ENCODE results near the gene TPRA1.

TPRA1 gene

DNA sequence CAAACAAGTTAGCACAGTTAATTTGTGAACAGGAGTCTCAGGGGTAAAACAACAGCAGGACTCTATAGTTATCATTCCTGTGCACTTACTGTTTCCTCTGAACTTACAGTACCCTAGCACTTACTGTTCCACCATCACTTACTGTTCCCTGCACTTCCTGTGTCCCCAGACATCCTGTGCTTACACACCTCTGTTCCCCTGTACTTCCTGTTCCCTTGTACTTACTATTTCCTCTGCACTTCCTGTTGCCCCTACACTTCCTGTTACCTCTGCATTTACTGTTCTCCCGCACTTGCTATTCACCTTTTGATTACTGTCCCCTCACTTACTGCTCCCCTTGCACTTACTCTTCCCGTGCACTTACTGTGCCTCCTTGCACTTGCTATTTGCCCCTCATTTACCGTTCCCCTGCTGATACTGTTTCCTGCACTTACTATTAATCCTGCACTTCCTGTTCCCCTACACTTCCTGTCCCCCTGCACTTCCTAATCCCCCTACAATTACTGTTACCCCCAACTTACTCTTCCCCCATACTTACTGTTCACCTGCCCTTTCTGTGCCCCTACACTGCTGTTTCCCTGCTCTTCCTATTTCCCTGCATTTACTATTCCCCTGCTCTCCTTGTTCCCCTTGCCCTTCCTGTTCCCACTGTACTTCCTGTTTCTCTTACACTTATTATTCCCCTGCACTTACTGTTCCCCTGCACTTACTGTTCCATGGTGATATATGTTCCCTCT is 30.3 kb downstream of the TPRA1 start:
- no peak for DNase-seq (ENCODE audit: low read depth)

DNA sequence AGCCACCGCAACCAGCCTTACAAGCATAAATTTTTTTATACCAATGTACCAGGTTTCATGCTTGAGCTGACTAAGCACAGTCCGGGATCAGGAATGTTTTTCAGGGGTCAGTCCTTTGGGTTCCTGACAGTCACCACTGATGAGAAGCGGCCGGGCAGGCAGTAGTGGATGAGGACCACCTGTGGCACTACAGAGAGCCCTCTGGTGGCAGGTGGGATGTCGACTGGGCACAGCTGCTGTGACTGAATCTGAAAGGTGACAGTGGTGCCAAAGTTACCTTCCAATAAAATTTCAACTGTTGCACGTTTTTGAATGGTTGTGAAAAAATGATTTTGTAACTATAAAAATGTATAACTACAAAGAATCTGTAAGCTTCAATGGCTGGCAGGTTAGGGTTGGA is 34.0 kb downstream of the TPRA1 start:
- DNase-seq (ENCODE audit: low read depth): no peak

- no peak for DNase-seq (ENCODE audit: low read depth)
Observed at GRCh38 chr3:127555108-127555507, 35.4 kb downstream of the TPRA1 start.

DNA sequence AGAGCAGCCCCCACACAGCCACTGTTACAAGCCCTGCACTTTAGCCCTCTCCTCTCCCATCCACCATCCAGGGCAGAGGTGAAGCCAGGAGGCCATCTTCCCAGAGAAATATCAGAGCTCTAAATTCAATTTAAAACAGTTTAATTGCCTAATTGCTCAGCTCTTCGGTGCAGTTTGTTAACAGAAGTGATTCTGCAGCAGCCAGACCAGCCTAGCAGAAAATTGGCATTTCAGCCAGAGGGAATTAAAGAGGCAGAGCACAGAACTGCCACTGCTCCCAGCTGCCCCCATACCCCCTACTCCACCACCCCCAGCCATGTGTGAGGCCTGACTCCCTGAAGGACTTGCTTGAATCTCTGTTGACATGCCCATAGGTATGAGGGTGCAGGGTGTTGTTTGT is 38.5 kb downstream of the TPRA1 start:
- DNase-seq (ENCODE audit: low read depth): no peak

- no peak for DNase-seq (ENCODE audit: low read depth)
Observed at GRCh38 chr3:127551178-127551577, 39.4 kb downstream of the TPRA1 start.

DNA sequence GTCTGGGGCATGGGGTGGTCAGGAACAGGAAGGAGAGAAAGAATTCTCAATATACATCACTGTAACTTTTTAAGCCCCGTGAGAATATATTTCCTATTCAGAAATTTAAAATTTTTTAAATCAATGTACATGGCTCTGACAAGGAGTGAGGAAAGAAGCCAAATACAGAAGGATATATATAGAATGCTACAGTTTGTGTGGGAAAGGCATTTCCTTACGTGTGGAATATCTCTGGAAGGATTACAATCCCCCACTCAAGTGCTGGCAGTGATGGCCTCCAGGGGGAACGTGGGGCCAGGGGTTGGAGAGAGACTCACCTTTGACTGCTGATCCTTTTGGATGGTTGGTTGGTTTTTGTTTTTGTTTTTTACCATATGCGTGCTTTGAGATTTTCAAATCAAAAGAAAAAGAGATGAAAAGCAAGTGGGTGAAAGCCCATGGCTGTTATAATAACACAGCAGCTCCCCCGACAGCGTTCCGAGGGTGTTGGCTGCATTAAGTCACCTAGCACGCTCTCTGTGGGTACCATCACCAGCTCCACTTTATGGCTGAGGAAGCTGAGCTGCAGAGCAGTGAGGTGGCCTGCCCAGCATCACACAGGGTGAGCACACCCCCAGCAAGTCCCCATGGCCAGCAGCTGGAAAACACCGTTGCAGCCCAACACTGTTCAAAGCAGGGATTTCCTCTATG is 39.9 kb downstream of the TPRA1 start:
- DNase-seq (ENCODE audit: low read depth): no peak

DNA sequence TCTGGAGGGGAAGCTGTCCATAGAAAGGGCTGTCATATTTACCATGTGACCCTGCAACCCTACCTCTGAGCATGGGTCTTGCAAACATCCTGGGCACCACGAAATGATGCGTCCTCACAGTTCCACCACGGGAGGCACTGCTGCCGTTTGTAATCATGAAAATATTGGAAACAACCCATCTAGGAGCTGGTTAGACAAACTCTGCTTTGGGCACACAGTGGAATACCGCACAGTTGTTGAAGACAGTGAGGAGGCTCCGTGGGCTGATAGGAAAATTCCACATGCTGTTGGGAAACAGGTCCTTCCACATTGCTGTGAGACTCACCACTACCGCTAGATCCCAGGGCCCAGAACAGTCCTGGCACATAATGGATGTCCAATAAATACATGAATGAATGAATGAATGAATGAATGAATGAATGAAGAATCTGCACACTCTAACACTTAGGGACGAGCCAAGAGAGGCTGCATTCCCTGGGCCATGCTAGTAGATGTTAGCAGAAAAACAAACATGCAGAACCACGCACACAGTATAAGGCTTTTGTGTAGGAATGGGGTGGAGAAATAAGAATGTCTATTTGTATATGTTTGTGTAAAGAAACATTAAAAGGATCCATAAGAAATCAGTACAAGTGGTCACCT is 40.6 kb downstream of the TPRA1 start:
- no peak for DNase-seq (ENCODE audit: low read depth)

DNA sequence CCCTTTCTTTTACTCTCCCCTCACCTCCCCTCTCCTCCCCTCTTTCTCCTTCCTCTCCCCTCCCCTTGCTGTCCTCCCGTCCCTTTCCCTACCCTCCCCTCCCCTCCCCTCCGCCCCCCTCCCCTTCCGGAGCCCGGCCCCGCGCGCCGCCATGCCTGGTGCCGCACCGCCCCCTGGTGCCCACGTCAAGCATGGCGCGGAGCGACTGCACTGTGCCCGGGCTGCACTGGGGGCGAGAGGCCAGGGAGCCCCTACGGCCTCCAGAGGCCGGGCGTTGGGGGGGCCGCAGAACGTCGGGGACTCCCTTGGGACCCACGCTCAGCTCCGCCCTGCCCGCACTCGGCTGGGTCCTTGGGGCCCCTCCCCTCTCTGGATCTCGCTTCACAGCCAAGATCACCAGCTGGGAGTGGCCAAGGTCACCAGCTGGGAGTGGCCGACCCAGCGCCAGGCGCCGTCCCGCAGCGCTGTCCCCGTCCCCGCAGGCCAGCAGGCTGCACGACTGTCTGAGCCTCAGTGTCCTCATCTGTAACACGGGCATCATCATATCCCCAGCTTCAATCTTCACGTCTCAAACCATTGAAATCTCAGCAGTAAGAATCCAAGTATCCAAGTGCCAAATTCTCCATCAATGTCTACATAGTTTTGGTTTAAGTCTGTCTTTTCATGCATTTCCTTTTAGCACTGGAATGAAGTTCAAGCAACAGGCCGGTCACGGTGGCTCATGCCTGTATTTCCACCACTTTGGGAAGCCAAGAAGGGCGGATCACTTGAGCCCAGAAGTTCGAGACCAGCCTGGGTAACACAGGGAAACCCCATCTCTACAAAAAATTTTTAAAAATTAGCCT is 42.5 kb downstream of the TPRA1 start:
- DNase-seq (ENCODE audit: low read depth): peak; percentile 73

DNA sequence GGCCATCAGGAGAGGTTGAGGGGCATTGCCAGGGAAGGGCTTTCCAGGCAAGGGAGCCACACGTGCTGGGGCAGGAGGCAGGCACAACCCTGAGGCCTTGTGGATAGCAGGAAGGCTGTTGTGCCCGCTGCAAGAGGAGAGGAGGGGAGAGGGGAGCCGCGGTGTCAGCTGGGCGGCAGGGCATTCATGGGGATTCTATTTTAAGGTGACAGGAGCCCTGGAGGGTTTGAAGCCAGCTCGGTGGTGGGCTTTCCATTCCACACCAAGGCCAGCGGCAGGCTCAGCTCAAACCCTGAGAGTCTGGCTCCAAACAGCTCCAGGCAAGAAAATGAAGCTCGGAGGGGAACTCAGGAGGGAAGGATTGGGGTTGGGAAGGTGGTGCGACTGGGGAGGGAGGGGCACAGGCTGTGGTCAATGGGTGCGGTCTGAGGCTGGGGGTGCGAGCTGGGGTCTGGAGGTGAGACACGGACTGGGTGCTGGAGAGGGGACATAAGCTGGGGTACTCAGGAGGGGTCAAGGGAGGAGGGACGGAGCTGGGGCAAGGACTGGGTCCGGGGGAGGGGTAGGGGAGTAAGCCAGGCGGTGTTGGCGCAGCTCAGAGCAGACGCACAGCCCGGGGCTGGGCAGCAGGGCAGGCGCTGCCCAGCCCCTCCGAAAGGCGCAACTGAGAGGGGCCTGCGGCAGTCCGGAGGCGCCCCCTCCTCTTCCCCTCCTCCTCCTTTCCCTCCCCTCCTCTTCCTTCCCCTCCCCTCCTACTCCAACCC is 43.4 kb downstream of the TPRA1 start:
- DNase-seq (ENCODE audit: low read depth): no peak

DNA sequence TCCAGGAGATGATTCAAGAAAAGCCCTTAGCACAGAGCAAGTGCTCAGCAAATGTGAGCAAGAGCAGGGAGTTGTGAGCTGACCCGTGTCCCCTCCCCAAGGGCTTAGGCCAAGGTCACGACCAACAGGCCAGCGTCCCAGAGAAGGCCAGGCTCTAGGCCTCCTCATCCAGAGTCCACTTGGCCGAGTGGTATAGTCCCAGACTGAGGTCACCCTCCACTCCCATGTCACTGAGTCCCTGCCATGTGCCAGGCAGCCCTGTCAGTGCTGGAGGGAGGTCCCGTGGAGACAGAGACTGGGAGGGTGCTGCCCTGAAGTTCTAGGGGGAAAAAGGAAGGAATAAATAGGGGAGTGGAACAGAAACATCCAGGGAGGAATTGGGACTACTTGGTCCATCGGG is 44.0 kb downstream of the TPRA1 start:
- no peak for DNase-seq (ENCODE audit: low read depth)

- no peak for DNase-seq (ENCODE audit: low read depth)
Observed at GRCh38 chr3:127545711-127546457, 44.6 kb downstream of the TPRA1 start.

- no peak for DNase-seq (ENCODE audit: low read depth)
Observed at GRCh38 chr3:127545216-127545615, 45.3 kb downstream of the TPRA1 start.

DNA sequence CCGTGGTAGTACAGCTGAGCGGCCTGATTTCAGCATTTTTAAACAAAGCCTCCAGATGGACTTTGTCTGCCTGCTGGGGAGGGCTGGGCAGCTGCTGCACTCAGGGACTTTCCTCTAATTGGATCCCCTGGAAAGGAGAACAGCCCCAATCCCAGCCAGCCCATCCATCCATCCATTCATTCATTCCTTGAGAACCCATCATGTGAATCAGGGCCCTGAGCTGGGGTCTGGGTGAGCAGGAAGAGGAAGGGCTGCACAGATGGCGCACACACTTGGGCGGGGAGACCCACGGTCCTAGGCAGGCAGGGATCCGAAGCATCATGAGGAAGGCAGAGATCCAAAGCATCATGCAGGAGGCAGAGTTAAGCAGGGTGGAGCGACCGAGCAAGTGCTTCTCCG is 45.7 kb downstream of the TPRA1 start:
- DNase-seq (ENCODE audit: low read depth): no peak

GRCh38 chr3:127544192-127544802 is 46.2 kb downstream of the TPRA1 start:
- DNase-seq (ENCODE audit: low read depth): peak; percentile 40

DNA sequence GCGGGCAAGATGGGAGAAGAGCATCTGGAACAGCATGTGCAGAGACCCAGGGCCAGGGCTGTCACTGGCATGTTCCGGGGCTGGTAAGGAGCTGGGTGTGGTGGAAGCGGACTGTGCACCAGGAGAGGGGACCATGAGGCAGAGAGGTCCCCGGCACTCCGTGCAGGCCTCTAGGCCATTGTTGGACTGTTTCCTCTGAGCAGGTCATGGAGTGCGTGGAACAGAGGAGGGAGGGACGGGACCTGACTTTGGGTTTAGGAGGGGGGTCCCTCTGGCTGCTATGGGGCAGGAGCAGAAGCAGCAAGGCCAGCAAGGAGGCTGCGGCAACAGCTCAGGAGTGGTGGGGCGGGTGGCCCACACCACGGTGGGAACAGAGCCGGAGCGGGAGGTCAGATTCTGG is 47.1 kb downstream of the TPRA1 start:
- DNase-seq (ENCODE audit: low read depth): no peak

GRCh38 chr3:127542441-127542952 is 48.0 kb downstream of the TPRA1 start:
- no peak for DNase-seq (ENCODE audit: low read depth)

GRCh38 chr3:127541320-127541719 is 49.2 kb downstream of the TPRA1 start:
- no peak for DNase-seq (ENCODE audit: low read depth)

DNA sequence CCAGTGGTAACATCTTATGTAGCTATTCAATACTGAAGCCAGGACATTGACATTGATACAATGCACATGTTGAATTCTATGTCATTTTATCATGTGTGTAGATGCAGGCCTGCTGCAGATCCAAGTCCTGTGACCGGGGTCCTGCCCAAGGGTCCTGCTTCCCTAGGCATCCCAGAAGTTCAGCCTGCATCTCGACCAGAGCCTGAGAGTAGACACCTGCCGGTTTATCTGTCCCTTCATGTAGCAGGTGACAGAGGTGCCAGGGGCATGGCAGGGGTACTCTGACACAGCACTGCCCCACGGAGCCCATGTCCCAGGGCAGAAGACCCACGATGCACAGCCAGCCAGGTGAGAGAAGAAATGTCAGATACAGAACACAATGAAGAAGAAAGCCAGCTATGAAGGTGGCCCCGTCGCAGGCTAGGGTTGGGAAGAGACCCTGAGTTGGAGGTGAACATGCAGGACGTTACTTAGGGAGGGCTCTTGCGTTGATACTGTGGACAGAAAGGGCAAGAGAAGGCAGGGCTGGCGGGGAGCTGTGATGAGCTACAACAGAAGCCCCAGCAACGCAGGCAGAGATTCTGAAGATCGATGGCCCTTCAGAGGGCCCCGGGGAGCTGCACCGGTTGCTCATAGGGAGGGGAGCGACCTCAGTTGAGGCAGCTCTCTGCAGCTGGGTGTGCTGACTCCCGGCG is 51.0 kb downstream of the TPRA1 start:
- no peak for DNase-seq (ENCODE audit: low read depth)

DNA sequence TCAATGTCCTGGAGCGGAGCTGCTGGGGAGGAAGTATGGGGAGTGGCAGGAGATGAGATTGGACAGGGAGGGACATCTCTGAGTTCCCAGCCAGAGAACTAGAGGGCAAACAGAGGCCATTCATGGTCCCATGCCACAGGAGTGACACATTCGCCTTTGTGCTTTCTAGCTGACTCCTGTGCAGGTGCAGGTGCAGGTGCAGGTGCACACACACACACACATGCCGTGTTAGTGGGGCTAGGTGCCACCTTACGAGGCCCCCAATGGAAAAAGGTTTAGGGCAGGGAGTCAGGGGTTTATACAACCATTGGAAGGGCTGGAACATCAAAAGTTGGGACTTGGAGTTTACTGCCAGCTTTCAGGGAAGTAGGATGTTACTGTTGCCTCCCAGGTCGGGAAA is 52.0 kb downstream of the TPRA1 start:
- DNase-seq (ENCODE audit: low read depth): no peak

Data from stimulated activated CD8-positive, alpha-beta memory T cell treated with anti-CD3 and anti-CD28 coated beads, Interleukin-4, amount 100 ng/mL, for 24 hours (primary cell).